ENCODE data around the gene DPYSL4. TPM values are rescaled to one million over a fixed set of nuclear protein-coding genes. Genes with fewer than 3 reads are reported as not detected.

DPYSL4 gene
- total and polyA plus RNA-seq, 2 of the 4 experiments (the other 2 are of a cell fraction) = 8.1 to 30.5 TPM

DNA sequence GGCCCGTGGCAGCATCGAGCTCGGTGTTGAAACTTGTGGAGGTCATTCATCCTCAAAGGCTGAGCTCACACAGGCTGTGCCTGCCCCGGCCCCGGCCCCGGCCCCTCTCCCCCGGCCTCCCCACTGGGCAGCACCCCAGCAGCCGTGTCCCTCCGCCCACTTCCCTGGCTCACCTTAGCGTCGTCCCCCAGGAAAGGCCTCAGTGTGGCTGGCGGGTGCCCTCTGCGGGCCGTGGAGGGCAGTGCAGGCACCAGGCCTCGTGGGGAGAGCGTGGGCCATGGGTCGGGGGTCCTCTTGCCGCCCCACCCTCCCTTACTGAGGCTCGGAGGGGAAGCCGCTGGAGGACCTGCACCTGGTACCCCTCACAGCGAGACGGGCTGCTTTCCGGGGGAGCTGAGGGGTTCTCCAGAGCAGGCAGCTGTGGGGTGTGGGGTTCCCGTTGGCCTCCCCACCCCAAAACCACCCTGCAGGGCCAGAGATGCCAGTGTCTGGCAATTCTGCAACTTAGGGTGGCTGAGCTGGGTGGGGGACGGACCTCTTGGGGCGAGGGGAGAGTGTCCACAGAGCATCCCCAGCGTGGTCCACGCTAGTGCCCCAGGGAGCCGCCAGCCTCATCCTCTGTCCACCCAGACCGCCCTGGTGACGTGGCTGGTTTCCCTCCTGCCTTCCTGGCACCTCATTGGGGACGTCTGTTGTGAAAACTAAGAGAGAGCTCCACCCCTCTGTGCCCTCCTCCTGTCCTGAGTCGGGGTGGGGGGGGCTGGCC, 44.2 kb upstream of the DPYSL4 start:
- in situ Hi-C loops (cut with MboI; ENCODE audit: low sequenced_read_pairs) (no loop called here), intact Hi-C loops (cut with micrococcal nuclease) (loop anchor here (1.0 kb wide), 1 partner anchor 257 kb away; no protein-coding TSS in a partner anchor)
- POLR2A ChIA-PET (ENCODE audit: unreplicated experiment) = no interaction called here

More for the DNA sequence above, 44.2 kb upstream of the DPYSL4 start:
- H3K18ac ChIP-seq (ENCODE audit: low read depth, low read length) = no peak overlapping the region
- no peak overlapping the region for H4K8ac ChIP-seq (ENCODE audit: low read depth in 2 of 2, low read length in 2 of 2)
- H2BK15ac ChIP-seq (ENCODE audit: low read depth, low read length) = no peak overlapping the region
- DNase-seq (no peak), ATAC-seq (ENCODE audit: low read depth) (peak; percentile 94)
- H3K14ac ChIP-seq (replicated peaks; ENCODE audit: low read depth, low read length) = no peak overlapping the region
- no peak overlapping the region for H2BK120ac ChIP-seq (ENCODE audit: low read depth, low read length)
- no peaks in the 10 kb centered on the region for H3K79me1 ChIP-seq (ENCODE audit: low read depth in 1 of 2, low read length in 2 of 2)
- H3K9me3 ChIP-seq (ENCODE audit: control insufficient read depth, insufficient read depth, low read length) = no peaks in the 10 kb centered on the region
- H3K4ac ChIP-seq (ENCODE audit: low read depth, low read length) = no peak overlapping the region
- TF ChIP-seq, protein P1, sequence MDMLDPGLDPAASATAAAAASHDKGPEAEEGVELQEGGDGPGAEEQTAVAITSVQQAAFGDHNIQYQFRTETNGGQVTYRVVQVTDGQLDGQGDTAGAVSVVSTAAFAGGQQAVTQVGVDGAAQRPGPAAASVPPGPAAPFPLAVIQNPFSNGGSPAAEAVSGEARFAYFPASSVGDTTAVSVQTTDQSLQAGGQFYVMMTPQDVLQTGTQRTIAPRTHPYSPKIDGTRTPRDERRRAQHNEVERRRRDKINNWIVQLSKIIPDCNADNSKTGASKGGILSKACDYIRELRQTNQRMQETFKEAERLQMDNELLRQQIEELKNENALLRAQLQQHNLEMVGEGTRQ (IDR thresholded peaks at IDR 0.05; ENCODE audit: low read depth, low read length) = no peak
- no peak for TF ChIP-seq NFE2L2 (IDR thresholded peaks at IDR 0.05; ENCODE audit: low read depth, low read length)
- TF ChIP-seq ELK1 (IDR thresholded peaks at IDR 0.05; ENCODE audit: borderline replicate concordance, low read depth, low read length) = no peak
- no peak for TF ChIP-seq RCOR1 (IDR thresholded peaks at IDR 0.05; ENCODE audit: insufficient replicate concordance, low read length)
- no peak for TF ChIP-seq BHLHE40 (IDR thresholded peaks at IDR 0.05; ENCODE audit: low read depth, low read length)
- TF ChIP-seq CTCF (conservative IDR thresholded peaks at IDR 0.05; ENCODE audit: low read depth, low read length) = peak; percentile 60
- TF ChIP-seq SMC3 (IDR thresholded peaks at IDR 0.05; ENCODE audit: low read depth, low read length) = peak; percentile 52
- peak; percentile 66 for TF ChIP-seq RAD21 (IDR thresholded peaks at IDR 0.05; ENCODE audit: low read length)
- no peak overlapping the region for H3K4me2 ChIP-seq (ENCODE audit: low read depth, low read length)
- no peak overlapping the region for H3K27ac ChIP-seq (ENCODE audit: insufficient read depth, low read length)
- no TSS peak for BruUV-seq (replicated peaks)
- no peak overlapping the region for H3K23ac ChIP-seq (ENCODE audit: low read depth, low read length)
- no peak overlapping the region for H3K4me3 ChIP-seq (ENCODE audit: insufficient read depth, low read depth, low read length)
- WGBS, 2 experiments (ENCODE audit: extremely low coverage in 2 of 2, insufficient read length in 1 of 2) = 50% methylated on average over 4 of the region's 33 CpGs; no CpG with 5 or more reads in 1 of the 2 experiments
- H2AK5ac ChIP-seq (ENCODE audit: low read depth, low read length) = no peak overlapping the region
- H3K56ac ChIP-seq (ENCODE audit: extremely low read depth, insufficient read depth, low read length) = no peak overlapping the region
- no peaks in the 10 kb centered on the region; the same call in 1 of the 2 replicates for H4K20me1 ChIP-seq (ENCODE audit: insufficient read depth, low read length)
- no peak overlapping the region for H3K9ac ChIP-seq (ENCODE audit: low read depth, low read length)
- peak overlapping the region; percentile 43 for H2AFZ ChIP-seq (replicated peaks; ENCODE audit: low read length, poor library complexity)
- CTCF ChIA-PET = interaction anchor here (0.7 to 1.4 kb wide), 6 partner anchors 11 to 256 kb away, joined by 3 to 6 read pairs (median 4); partner anchors contain the start of gene JAKMIP3
- no peaks in the 10 kb centered on the region for H3K9me1 ChIP-seq (ENCODE audit: insufficient read depth, low read length)
- no peak overlapping the region for H2BK20ac ChIP-seq (ENCODE audit: low read depth, low read length)
- no peak overlapping the region for H4K5ac ChIP-seq (ENCODE audit: low read depth, low read length)
- H3K4me1 ChIP-seq (ENCODE audit: control insufficient read depth, insufficient read depth, low read length) = no peaks in the 10 kb centered on the region
- H2BK5ac ChIP-seq (ENCODE audit: low read depth, low read length, poor library complexity, severe bottlenecking) = no peak overlapping the region
- dilution Hi-C loops (cut with HindIII; ENCODE audit: low sequenced_read_pairs, unreplicated experiment) = no loop called here
- peaks cover 6% of the 10 kb centered on the region; the same call in 1 of the 2 replicates for H3K27me3 ChIP-seq (ENCODE audit: control insufficient read depth, insufficient read depth, low read length)
- no peak overlapping the region for H4K91ac ChIP-seq (ENCODE audit: insufficient read depth, low read depth, low read length)
- H3K36me3 ChIP-seq (ENCODE audit: control insufficient read depth, insufficient read depth, low read length) = no peaks in the 10 kb centered on the region
- H2AK9ac ChIP-seq (replicated peaks; ENCODE audit: low read depth, low read length, poor library complexity) = peak overlapping the region; percentile 39

Measured in IMR-90 (cell line).